ENCODE data around the gene TFDP1.

- TF ChIP-seq, protein P1, sequence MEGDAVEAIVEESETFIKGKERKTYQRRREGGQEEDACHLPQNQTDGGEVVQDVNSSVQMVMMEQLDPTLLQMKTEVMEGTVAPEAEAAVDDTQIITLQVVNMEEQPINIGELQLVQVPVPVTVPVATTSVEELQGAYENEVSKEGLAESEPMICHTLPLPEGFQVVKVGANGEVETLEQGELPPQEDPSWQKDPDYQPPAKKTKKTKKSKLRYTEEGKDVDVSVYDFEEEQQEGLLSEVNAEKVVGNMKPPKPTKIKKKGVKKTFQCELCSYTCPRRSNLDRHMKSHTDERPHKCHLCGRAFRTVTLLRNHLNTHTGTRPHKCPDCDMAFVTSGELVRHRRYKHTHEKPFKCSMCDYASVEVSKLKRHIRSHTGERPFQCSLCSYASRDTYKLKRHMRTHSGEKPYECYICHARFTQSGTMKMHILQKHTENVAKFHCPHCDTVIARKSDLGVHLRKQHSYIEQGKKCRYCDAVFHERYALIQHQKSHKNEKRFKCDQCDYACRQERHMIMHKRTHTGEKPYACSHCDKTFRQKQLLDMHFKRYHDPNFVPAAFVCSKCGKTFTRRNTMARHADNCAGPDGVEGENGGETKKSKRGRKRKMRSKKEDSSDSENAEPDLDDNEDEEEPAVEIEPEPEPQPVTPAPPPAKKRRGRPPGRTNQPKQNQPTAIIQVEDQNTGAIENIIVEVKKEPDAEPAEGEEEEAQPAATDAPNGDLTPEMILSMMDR (IDR thresholded peaks at IDR 0.05), result no peak
- no peak for TF ChIP-seq POLR2A (IDR thresholded peaks at IDR 0.05)
Measured at GRCh38 chr13:113622791-113623490, 38.4 kb downstream of the TFDP1 start.

Measured in right lobe of liver (tissue), 4 donors.